GM21360 (cell line): ENCODE results near the gene EFHD2.
"Not testable (repeated sequence)": the region's sequence is repeated elsewhere in the genome, so short reads cannot be mapped to it uniquely, and the experiment has no call there.

Experiments used
- ATAC-seq: cut with Tn5 transposase; IDR thresholded peaks from one replicate; pipeline ENCODE4 v1.9.1; 2021; ENCODE audit warnings: mild to moderate bottlenecking, moderate library complexity; ENCODE audit not compliant: unreplicated experiment

Gene EFHD2

GRCh38 chr1:15428815-15429435 is 19.2 kb downstream of the EFHD2 start:
- no peak for ATAC-seq

GRCh38 chr1:15429701-15430149 is 20.0 kb downstream of the EFHD2 start:
- no peak for ATAC-seq

- no peak for ATAC-seq
Observed at GRCh38 chr1:15430787-15431570, 21.3 kb downstream of the EFHD2 start.

- ATAC-seq = no peak
Observed at GRCh38 chr1:15431571-15431948, 21.9 kb downstream of the EFHD2 start.

GRCh38 chr1:15432324-15432723 is 22.6 kb downstream of the EFHD2 start:
- no peak for ATAC-seq

GRCh38 chr1:15433471-15433870 is 23.8 kb downstream of the EFHD2 start:
- ATAC-seq = no peak

GRCh38 chr1:15434739-15435138 is 25.1 kb downstream of the EFHD2 start:
- ATAC-seq = not testable (repeated sequence)

- ATAC-seq = no peak
Observed at GRCh38 chr1:15435239-15436077, 25.8 kb downstream of the EFHD2 start.

GRCh38 chr1:15436881-15437442 is 27.3 kb downstream of the EFHD2 start:
- ATAC-seq = no peak

- no peak for ATAC-seq
Observed at GRCh38 chr1:15439325-15439724, 29.6 kb downstream of the EFHD2 start.

- ATAC-seq = no peak
Observed at GRCh38 chr1:15440357-15440756, 30.7 kb downstream of the EFHD2 start.

- no peak for ATAC-seq
Observed at GRCh38 chr1:15441247-15441646, 31.6 kb downstream of the EFHD2 start.

GRCh38 chr1:15442119-15442518 is 32.4 kb downstream of the EFHD2 start:
- no peak for ATAC-seq

GRCh38 chr1:15442759-15443158 is 33.1 kb downstream of the EFHD2 start:
- no peak for ATAC-seq

GRCh38 chr1:15443281-15443680 is 33.6 kb downstream of the EFHD2 start:
- no peak for ATAC-seq

GRCh38 chr1:15444468-15445389 is 35.0 kb downstream of the EFHD2 start:
- no peak for ATAC-seq

GRCh38 chr1:15445390-15446122 is 35.9 kb downstream of the EFHD2 start:
- ATAC-seq = no peak

GRCh38 chr1:15446212-15446611 is 36.5 kb downstream of the EFHD2 start:
- ATAC-seq = no peak

GRCh38 chr1:15448877-15449462 is 39.3 kb downstream of the EFHD2 start:
- ATAC-seq = no peak
